ENCODE data around the gene TGDS. TPM values are rescaled to one million over a fixed set of nuclear protein-coding genes. Genes with fewer than 3 reads are reported as not detected.
A peak's percentile ranks its signal among the peaks of the same experiment; 100 is the strongest.
"Not testable (repeated sequence)": the region's sequence is repeated elsewhere in the genome, so short reads cannot be mapped to it uniquely, and the experiment has no call there.

TGDS gene
- polyA plus RNA-seq, 3 donors, result 20.0 to 23.7 (median 22.7) TPM

GRCh38 chr13:94556041-94556440 is 39.9 kb downstream of the TGDS start:
- no peak for DNase-seq (ENCODE audit: low read depth in 3 of 3, low spot score in 2 of 3)

GRCh38 chr13:94553766-94554165 is 42.2 kb downstream of the TGDS start:
- DNase-seq (ENCODE audit: low read depth in 3 of 3, low spot score in 2 of 3), result no peak

DNA sequence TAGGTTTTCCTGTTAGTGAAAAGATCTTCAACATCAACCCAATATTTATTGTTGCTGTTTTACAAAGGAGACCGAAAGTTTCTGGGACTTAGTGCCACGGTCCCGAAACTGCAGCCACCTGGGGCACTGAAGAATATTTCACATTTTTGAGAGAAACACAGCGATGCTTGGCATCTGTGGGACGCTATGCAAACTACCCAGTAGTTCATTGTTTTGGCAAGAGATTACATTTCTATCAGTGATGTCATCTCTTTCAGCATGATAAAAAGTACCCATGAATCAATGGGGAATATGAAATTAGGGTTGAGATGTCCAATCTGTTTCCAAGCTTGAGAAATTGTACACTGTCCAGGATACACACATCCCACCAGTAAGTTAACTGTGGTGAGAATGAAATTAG is 43.9 kb downstream of the TGDS start:
- no peak for DNase-seq (ENCODE audit: low read depth in 3 of 3, low spot score in 2 of 3)

DNA sequence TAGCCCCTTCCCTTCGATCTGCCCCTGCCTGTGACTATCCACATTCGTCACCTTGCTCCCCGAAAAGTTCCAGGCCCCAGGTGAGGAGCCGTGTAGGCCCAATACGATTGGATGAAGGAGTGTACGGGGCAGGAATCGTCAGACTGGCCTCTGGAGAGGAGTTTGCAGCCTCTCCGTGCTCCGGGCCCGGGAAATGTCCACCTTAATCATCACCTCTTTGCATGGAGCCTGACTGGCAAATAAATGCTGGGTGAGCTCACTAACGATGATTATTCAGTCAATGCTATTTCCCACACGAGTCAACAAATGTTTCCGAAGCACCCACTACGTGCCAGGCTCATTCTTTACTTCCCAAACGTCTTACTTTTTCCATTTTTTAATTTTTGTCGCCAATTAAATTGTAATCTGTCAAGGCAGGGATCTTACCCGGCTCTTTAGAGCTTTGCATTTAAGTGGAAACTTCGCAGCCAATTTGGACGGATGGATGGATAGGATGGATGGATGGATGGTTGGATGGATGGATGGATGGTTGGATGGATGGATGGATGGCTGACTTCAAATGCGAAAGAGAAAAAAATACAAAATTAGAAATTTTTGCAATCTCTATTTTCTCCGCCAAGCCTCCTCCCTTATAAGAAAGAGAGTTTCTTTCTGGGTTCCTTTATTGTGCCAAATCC is 45.8 kb downstream of the TGDS start:
- DNase-seq (ENCODE audit: low read depth in 3 of 3, low spot score in 2 of 3), result peak in 1 of 3 donors; percentile 3

GRCh38 chr13:94549232-94550061 is 46.5 kb downstream of the TGDS start:
- peak; percentile 92 to 95 (median 93) for DNase-seq (ENCODE audit: low read depth in 3 of 3, low spot score in 2 of 3)

- peak; percentile 21 to 51 (median 38) for DNase-seq (ENCODE audit: low read depth in 3 of 3, low spot score in 2 of 3)
Observed at GRCh38 chr13:94548821-94549231, 47.1 kb downstream of the TGDS start.

- DNase-seq (ENCODE audit: low read depth in 3 of 3, low spot score in 2 of 3), result peak in 1 of 3 donors; percentile 6
Observed at GRCh38 chr13:94548382-94548781, 47.6 kb downstream of the TGDS start.

GRCh38 chr13:94546061-94546839 is 49.7 kb downstream of the TGDS start:
- no peak for DNase-seq (ENCODE audit: low read depth in 3 of 3, low spot score in 2 of 3)

GRCh38 chr13:94544922-94545321 is 51.0 kb downstream of the TGDS start:
- DNase-seq (ENCODE audit: low read depth in 3 of 3, low spot score in 2 of 3), result no peak

- no peak for DNase-seq (ENCODE audit: low read depth in 3 of 3, low spot score in 2 of 3)
Observed at GRCh38 chr13:94542917-94543316, 53.0 kb downstream of the TGDS start.

GRCh38 chr13:94537740-94538630 is 58.0 kb downstream of the TGDS start:
- DNase-seq (ENCODE audit: low read depth in 3 of 3, low spot score in 2 of 3), result no peak

- no peak for DNase-seq (ENCODE audit: low read depth in 3 of 3, low spot score in 2 of 3)
Observed at GRCh38 chr13:94535775-94536174, 60.2 kb downstream of the TGDS start.

DNA sequence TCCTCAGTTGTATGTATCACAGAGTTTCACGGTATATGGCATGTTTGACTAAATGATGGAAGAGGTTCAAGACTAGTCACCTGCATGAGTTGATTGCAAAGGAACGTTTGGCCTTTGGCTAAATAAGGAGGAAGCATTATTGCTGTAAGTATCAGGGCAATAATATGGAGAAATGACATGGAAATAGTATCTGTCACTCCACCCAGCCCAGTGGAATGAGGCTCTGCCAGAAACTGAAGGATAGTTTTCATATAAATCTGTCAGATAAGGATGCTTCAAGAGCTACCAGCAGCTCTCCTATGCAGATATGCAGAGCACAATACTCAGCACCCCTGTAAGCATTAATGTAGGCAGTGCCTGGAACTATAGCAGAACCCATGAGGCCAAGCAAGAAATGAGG is 60.7 kb downstream of the TGDS start:
- DNase-seq (ENCODE audit: low read depth in 3 of 3, low spot score in 2 of 3), result no peak

DNA sequence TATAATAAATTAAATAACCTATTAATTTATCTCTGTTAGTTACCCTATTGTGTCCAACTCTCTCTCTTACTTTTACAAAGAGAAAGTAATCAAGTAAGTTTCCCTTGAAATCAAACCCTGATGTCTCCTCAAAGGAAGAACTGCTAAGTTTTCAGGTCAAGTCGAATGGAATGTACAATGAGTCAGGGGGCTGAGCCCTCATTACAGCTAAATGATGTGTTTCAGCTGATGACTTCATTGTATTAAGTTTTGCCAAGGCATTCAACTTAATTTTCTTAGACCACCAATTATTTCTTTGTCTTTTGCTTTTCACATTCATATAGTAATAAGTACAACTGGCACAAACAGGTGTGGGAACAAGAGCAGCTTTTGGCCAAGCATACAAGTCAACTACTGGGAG is 61.8 kb downstream of the TGDS start:
- no peak for DNase-seq (ENCODE audit: low read depth in 3 of 3, low spot score in 2 of 3)

DNA sequence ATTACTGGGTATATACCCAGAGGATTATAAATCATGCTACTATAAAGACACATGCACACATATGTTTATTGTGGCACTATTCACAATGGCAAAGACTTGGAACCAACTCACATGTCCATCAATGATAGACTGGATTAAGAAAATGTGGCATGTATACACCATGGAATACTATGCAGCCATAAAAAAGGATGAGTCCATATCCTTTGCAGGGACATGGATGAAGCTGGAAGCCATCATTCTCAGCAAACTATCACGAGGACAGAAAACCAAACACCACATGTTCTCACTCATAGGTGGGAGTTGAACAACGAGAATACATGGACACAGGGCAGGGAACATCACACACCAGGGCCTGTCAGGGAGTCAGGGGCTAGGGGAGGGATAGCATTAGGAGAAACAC is 63.7 kb downstream of the TGDS start:
- DNase-seq (ENCODE audit: low read depth in 3 of 3, low spot score in 2 of 3), result not testable (repeated sequence)

DNA sequence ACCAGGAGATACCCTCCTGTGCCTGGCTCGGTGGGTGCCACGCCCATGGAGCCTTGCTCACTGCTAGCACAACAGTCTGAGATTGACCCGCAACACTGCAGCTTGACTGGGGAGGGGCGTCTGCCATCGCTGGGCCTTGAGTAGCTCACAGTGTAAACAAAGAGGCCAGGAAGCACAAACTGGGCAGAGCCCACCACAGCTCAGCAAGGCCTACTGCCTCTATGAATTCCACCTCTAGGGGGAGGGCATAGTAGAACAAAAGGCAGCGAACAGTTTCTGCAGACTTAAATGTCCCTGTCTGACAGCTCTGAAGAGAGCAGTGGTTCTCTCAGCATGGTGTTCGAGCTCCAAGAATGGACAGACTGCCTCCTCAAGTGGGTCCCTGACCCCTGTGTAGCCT is 69.0 kb downstream of the TGDS start:
- DNase-seq (ENCODE audit: low read depth in 3 of 3, low spot score in 2 of 3), result not testable (repeated sequence)

DNA sequence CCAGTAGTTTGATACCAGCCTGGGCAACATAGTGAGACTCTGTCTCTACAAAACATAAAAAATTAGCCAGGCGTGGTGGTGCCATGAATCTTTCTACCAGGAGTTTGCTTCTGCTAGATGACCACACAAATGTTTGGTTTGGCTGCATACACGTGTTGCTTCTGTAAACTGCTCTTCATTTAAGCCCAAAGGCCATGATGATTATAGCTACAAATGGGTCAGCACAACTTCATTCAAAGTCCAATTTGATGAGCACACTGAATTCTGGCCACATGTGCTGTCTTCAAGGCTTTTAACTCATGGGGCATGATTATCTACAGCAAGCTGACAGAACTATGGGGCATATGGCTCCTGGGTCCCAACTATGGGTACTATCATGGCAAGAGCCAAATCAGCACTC is 70.2 kb downstream of the TGDS start:
- no peak for DNase-seq (ENCODE audit: low read depth in 3 of 3, low spot score in 2 of 3)

GRCh38 chr13:94524407-94524806 is 71.5 kb downstream of the TGDS start:
- DNase-seq (ENCODE audit: low read depth in 3 of 3, low spot score in 2 of 3), result no peak
